ENCODE measurements around the gene BRD3OS. TPM values are rescaled to one million over a fixed set of nuclear protein-coding genes. Genes with fewer than 3 reads are reported as not detected.

BRD3OS gene
- total RNA-seq, 4 donors from 2014 or later: 0.76 to 9.3 (median 5.8) TPM

DNA sequence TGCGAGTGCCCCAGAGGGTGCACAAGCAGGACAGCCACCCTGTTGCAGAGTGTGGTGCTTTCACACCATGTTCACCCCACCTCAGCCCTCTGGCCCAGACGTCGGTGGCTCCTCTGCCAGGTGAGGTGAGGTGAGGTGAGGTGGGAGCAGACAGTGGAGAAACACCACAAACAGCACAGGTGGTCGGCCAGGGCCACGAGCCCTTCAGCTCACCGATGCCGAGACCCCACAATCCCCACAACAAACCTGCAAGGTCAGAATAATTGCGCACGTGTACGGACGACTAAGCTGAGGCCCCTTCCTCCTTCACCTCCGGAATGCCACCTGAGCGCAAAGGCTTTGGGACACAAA is 32.0 kb downstream of the BRD3OS start:
- ATAC-seq: no peak
- in situ Hi-C loops (cut with MboI; ENCODE audit: low sequenced_read_pairs in 4 of 4): no loop called here

GRCh38 chr9:134057751-134058701 is 32.7 kb downstream of the BRD3OS start:
- H3K36me3 ChIP-seq: peaks cover 0 to 3% of the 10 kb centered on the region in 2 donors
- TF ChIP-seq CTCF (IDR thresholded peaks at IDR 0.05 in 4 of 5, conservative IDR thresholded peaks at IDR 0.05 in 1 of 5) (no peak), POLR2A (IDR thresholded peaks at IDR 0.05) (no peak)
- in situ Hi-C loops (cut with MboI; ENCODE audit: low sequenced_read_pairs in 4 of 4) (no loop called here), intact Hi-C loops (cut with DNase I; ENCODE audit: low total_unique reads) (loop anchor here (2.0 kb wide), 1 partner anchor 33 kb away; the partner anchor contains the start of gene BRD3OS)
- DNase-seq (no peak), ATAC-seq (no peak)
- no peak overlapping the region for H3K4me3 ChIP-seq
- H3K9me3 ChIP-seq: no peaks in the 10 kb centered on the region
- H3K27ac ChIP-seq: peak overlapping the region; percentile 1 to 40 (median 20)
- H3K4me1 ChIP-seq: peaks cover 91 to 100% of the 10 kb centered on the region in 2 donors
- no peaks in the 10 kb centered on the region for H3K27me3 ChIP-seq

More for the DNA sequence above, 32.0 kb downstream of the BRD3OS start:
- Histone ChIP-seq H3K36me3 (peaks cover 0 to 7% of the 10 kb centered on the region in 2 donors), H3K27me3 (no peaks in the 10 kb centered on the region), H3K27ac (peak overlapping the region in 2 of 4 donors; percentile 90 to 92), H3K4me3 (no peak overlapping the region), H3K4me1 (peaks cover 83 to 95% of the 10 kb centered on the region in 2 donors), H3K9me3 (no peaks in the 10 kb centered on the region)
- TF ChIP-seq POLR2A (IDR thresholded peaks at IDR 0.05) (no peak), CTCF (IDR thresholded peaks at IDR 0.05 in 4 of 5, conservative IDR thresholded peaks at IDR 0.05 in 1 of 5) (no peak)
- no peak for DNase-seq
- intact Hi-C loops (cut with DNase I; ENCODE audit: low total_unique reads): no loop called here

- TF ChIP-seq CTCF (IDR thresholded peaks at IDR 0.05 in 4 of 5, conservative IDR thresholded peaks at IDR 0.05 in 1 of 5) (no peak), POLR2A (IDR thresholded peaks at IDR 0.05) (no peak)
- no peaks in the 10 kb centered on the region for H3K9me3 ChIP-seq
- peak overlapping the region; percentile 1 to 40 (median 20) for H3K27ac ChIP-seq
- in situ Hi-C loops (cut with MboI; ENCODE audit: low sequenced_read_pairs in 4 of 4): no loop called here
- intact Hi-C loops (cut with DNase I; ENCODE audit: low total_unique reads): loop anchor here (2.0 kb wide), 1 partner anchor 34 kb away; the partner anchor contains the start of gene BRD3OS
- H3K36me3 ChIP-seq: no peaks in the 10 kb centered on the region
- H3K27me3 ChIP-seq: no peaks in the 10 kb centered on the region
- no peak for ATAC-seq
- H3K4me3 ChIP-seq: no peak overlapping the region
- DNase-seq: peak in 1 of 2 donors; percentile 22
- H3K4me1 ChIP-seq: peaks cover 93 to 100% of the 10 kb centered on the region in 2 donors
These were observed 33.4 kb downstream of the BRD3OS start for GRCh38 chr9:134058716-134059115.

GRCh38 chr9:134059188-134059641 is 33.9 kb downstream of the BRD3OS start:
- in situ Hi-C loops (cut with MboI; ENCODE audit: low sequenced_read_pairs in 4 of 4): no loop called here
- DNase-seq: no peak
- no peaks in the 10 kb centered on the region for H3K27me3 ChIP-seq
- ATAC-seq: no peak
- no peak overlapping the region for H3K27ac ChIP-seq
- no peaks in the 10 kb centered on the region for H3K36me3 ChIP-seq
- TF ChIP-seq CTCF (IDR thresholded peaks at IDR 0.05 in 4 of 5, conservative IDR thresholded peaks at IDR 0.05 in 1 of 5) (no peak), POLR2A (IDR thresholded peaks at IDR 0.05) (no peak)
- intact Hi-C loops (cut with DNase I; ENCODE audit: low total_unique reads): loop anchor here (2.0 kb wide), 1 partner anchor 34 kb away; the partner anchor contains the start of gene BRD3OS
- H3K4me3 ChIP-seq: no peak overlapping the region
- H3K4me1 ChIP-seq: peaks cover 93 to 100% of the 10 kb centered on the region in 2 donors
- no peaks in the 10 kb centered on the region for H3K9me3 ChIP-seq

Measured in gastrocnemius medialis (tissue), 4 donors.